Right lobe of liver (tissue), 6 donors: Measurements from ENCODE around the gene SLX4IP. TPM values are rescaled to one million over a fixed set of nuclear protein-coding genes. Genes with fewer than 3 reads are reported as not detected.
A peak's percentile ranks its signal among the peaks of the same experiment; 100 is the strongest.

Experiments
- ATAC-seq, 4 donors: fragments of 200-7000 bp; cut with Tn5 transposase; one replicate each; pipeline ENCODE4 v1.9.1; 2020; ENCODE audit warnings: mild to moderate bottlenecking in 4 of 4, moderate library complexity in 4 of 4
- DNase-seq, 3 donors: peaks; one replicate each; pipeline ENCODE4 v3.0.0-alpha.2; 2020
- H3K27ac ChIP-seq, 3 donors: fragments of 200-600 bp; one replicate each; pipeline ENCODE4 v1.8.0; 2022
- H3K27me3 ChIP-seq, 2 donors: fragments of 200-600 bp; one replicate each; pipeline ENCODE4 v1.8.0; 2022
- H3K36me3 ChIP-seq, 4 donors: fragments of 200-600 bp; sonication (generic) in 1 of 4; one replicate each; pipeline versions ENCODE4 v1.5.1 to v1.8.0; 2017 to 2022; ENCODE audit warnings: control low read depth in 1 of 4
- H3K4me1 ChIP-seq, 4 donors: fragments of 200-600 bp; sonication (generic) in 1 of 4; one replicate each; pipeline versions ENCODE4 v1.5.1 to v1.8.0; 2017 to 2022; ENCODE audit warnings: control low read depth in 1 of 4
- H3K4me3 ChIP-seq, 3 donors: fragments of 200-600 bp; one replicate each; pipeline ENCODE4 v1.8.0; 2022
- H3K9me3 ChIP-seq, 4 donors: fragments of 200-600 bp; sonication (generic) in 1 of 4; one replicate each; pipeline versions ENCODE4 v1.5.1 to v1.8.0; 2017 to 2022; ENCODE audit warnings: control low read depth in 1 of 4
- CTCF ChIP-seq, 4 donors: fragments of 200-600 bp in 3 of 4; fragments of 450-650 bp in 1 of 4; IDR thresholded peaks; one replicate each; pipeline versions ENCODE4 v1.5.1 to v1.8.0; 2016 to 2022; ENCODE audit warnings: antibody characterized with exemption in 4 of 4, mild to moderate bottlenecking in 2 of 4
- POLR2A ChIP-seq: fragments of 450-650 bp; IDR thresholded peaks from one replicate; pipeline ENCODE4 v1.6.1; 2017; ENCODE audit warnings: antibody characterized with exemption, mild to moderate bottlenecking
- WGBS: methylation state at CpG from one replicate; pipeline ENCODE4 v1.1.6; 2018; ENCODE audit warnings: low coverage, low lambda C conversion rate; ENCODE audit not compliant: insufficient coverage; ENCODE audit errors: missing lambda C conversion rate; 5-methylcytosine and 5-hydroxymethylcytosine counted together
- intact Hi-C, 2 donors: fragments of 100-400 bp; cut with DNase I; formaldehyde crosslinking; loops; one replicate each; pipeline versions ENCODE4 v1.11.2 to v1.14.1; 2022
- total RNA-seq, 6 experiments: library from RNA; depleted of rRNA in 2 of 6; stranded (reverse); fragments of >200 nt in 2 of 6; fragmentation: NEBNext Ultra II Directional in 3 of 6; extraction: Animal tissue kit (Norgen Biotek cat#: 25700) in 3 of 6; gene quantifications; one replicate each; pipeline versions ENCODE4 v1.1.0 to v1.2.4, GENCODE V29; 2016 to 2023
- donor health status: DM: no; HTN: yes; CAD: no.
- donor health status: DM: no; HTN: no; CAD: no.
- donor health status: DM: no; HTN: no; CAD: no.
- donor health status: DM: no; HTN: yes; CAD: no.
- donor health status: DM: no; HTN: yes; CAD: no.

SLX4IP gene
- total RNA-seq, 6 experiments from 2014 or later: 2.0 to 4.0 (median 3.5) TPM

GRCh38 chr20:10404959-10405530, 30.1 kb upstream of the SLX4IP start:
- no peak for TF ChIP-seq POLR2A
- peak; percentile 6 to 37 (median 22) for TF ChIP-seq CTCF (IDR thresholded peaks at IDR 0.05)
- intact Hi-C loops: no loop called here
- Histone ChIP-seq H3K27me3 (no peaks in the 10 kb centered on the region), H3K36me3 (no peaks in the 10 kb centered on the region), H3K4me3 (no peak overlapping the region), H3K9me3 (no peaks in the 10 kb centered on the region), H3K27ac (no peak overlapping the region), H3K4me1 (peaks cover 0 to 13% (median 6%) of the 10 kb centered on the region in 4 donors)
- DNase-seq (peak in 1 of 3 donors; percentile 46), ATAC-seq (peak; percentile 56 to 82 (median 78))
- WGBS: 24% methylated on average over 4 of the region's 4 CpGs

DNA sequence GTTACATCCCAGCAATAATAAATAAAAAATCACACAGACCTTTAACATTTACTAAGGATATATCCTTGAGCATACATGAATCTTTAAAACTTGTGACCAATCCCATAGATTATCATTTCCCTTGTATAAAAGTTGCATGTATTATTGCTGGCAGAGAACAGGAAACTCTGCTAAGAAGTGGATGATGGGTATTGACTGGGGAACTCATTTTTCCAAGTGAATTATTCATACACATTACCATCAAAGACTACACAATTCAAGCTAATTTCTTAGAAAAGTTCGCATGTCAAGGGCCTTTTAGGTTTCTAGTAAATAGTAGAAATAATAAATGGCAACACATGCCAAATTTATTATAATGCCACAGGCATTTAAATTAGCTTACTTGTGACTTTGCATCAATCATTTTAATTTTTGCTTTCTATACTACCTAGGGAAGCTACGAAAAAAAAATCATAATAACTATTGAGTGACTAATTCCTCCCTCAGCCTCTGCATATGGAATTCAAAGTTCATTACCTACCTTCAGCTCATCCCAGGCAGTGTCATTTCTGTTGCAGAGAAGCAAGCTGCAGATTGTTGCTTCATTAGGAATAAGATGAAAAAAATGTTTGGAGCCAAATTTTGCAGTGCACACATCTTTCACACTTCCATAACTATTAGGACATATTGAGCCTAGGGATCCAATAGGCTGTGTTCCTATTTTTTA, 26.8 kb upstream of the SLX4IP start:
- no peak for ATAC-seq
- H3K4me1 ChIP-seq: peaks cover 0 to 13% (median 6%) of the 10 kb centered on the region in 4 donors
- H3K27ac ChIP-seq: no peak overlapping the region
- intact Hi-C loops: no loop called here
- DNase-seq: no peak
- no peaks in the 10 kb centered on the region for H3K9me3 ChIP-seq
- peaks cover 0 to 4% (median under 1%) of the 10 kb centered on the region in 4 donors for H3K36me3 ChIP-seq
- no peak for TF ChIP-seq CTCF (IDR thresholded peaks at IDR 0.05)
- TF ChIP-seq POLR2A: no peak
- H3K4me3 ChIP-seq: no peak overlapping the region
- WGBS: 93% methylated on average over 2 of the region's 2 CpGs
- H3K27me3 ChIP-seq: no peaks in the 10 kb centered on the region

GRCh38 chr20:10411673-10412072, 23.4 kb upstream of the SLX4IP start:
- no peak for ATAC-seq
- no peak overlapping the region for H3K4me3 ChIP-seq
- H3K9me3 ChIP-seq: no peaks in the 10 kb centered on the region
- intact Hi-C loops: no loop called here
- DNase-seq: no peak
- no peak for TF ChIP-seq POLR2A
- TF ChIP-seq CTCF (IDR thresholded peaks at IDR 0.05): no peak
- H3K27me3 ChIP-seq: no peaks in the 10 kb centered on the region
- 100% methylated on average over 1 of the region's 1 CpG for WGBS
- no peaks in the 10 kb centered on the region for H3K4me1 ChIP-seq
- peaks cover 0 to 6% (median 2%) of the 10 kb centered on the region in 4 donors for H3K36me3 ChIP-seq
- H3K27ac ChIP-seq: no peak overlapping the region

GRCh38 chr20:10412591-10413408, 22.3 kb upstream of the SLX4IP start:
- Histone ChIP-seq H3K9me3 (no peaks in the 10 kb centered on the region), H3K36me3 (peaks cover 0 to 6% (median 2%) of the 10 kb centered on the region in 4 donors), H3K4me1 (no peaks in the 10 kb centered on the region), H3K27me3 (no peaks in the 10 kb centered on the region), H3K27ac (no peak overlapping the region), H3K4me3 (no peak overlapping the region)
- TF ChIP-seq CTCF (IDR thresholded peaks at IDR 0.05) (peak in 3 of 4 donors; percentile 22 to 38 (median 25)), POLR2A (no peak)
- DNase-seq (no peak), ATAC-seq (peak; percentile 30 to 53 (median 34))
- 56% methylated on average over 4 of the region's 5 CpGs for WGBS
- intact Hi-C loops: no loop called here
